PFSK-1 (cell line): ENCODE measurements around the gene AQP12B.

Experiments
- POLR2AphosphoS5 ChIP-seq: IDR thresholded peaks from 2 replicates; pipeline ENCODE4 v1.6.1; 2012; ENCODE audit warnings: low read depth, mild to moderate bottlenecking, control low read depth, low read length, moderate library complexity
- SIN3A ChIP-seq: IDR thresholded peaks from 2 replicates; pipeline ENCODE4 v1.6.1; 2012; ENCODE audit warnings: mild to moderate bottlenecking, low read length, moderate library complexity, borderline replicate concordance; ENCODE audit not compliant: insufficient read depth
- TF ChIP-seq, protein P1 (sequence below), 2 experiments: IDR thresholded peaks; 2 replicates each; pipeline versions ENCODE4 v1.6.1 to v1.8.0; 2011 to 2012; ENCODE audit warnings: low read depth in 2 of 2, low read length in 2 of 2, control low read depth in 1 of 2, inconsistent platforms in 1 of 2, mild to moderate bottlenecking in 1 of 2, moderate library complexity in 1 of 2; ENCODE audit not compliant: insufficient read depth in 1 of 2

DNA sequence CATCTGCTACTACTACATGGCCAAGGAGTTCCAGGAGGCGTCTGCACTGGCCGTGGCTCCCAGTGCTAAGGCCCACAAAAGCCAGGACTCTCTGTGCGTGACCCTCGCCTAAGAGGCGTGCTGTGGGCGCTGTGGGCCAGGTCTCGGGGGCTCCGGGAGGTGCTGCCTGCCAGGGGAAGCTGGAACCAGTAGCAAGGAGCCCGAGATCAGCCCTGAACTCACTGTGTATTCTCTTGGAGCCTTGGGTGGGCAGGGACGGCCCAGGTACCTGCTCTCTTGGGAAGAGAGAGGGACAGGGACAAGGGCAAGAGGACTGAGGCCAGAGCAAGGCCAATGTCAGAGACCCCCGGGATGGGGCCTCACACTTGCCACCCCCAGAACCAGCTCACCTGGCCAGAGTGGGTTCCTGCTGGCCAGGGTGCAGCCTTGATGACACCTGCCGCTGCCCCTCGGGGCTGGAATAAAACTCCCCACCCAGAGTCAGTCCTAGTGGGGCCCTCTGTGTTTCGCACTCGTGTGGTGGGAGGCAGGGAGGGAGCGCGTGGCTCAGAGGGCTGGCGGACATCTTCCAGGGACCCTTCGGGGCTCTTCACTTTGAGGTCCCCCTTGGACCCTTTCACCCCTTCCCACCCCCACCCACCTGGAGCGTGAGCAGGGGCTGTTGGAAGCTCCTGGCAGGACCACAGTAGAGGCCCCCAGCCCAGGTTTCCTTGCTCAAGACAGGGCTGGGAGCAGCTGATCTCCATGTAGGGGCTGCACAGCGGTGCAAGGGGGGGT, 51.7 kb downstream of the AQP12B start:
- TF ChIP-seq SIN3A (no peak), POLR2AphosphoS5 (no peak)
- TF ChIP-seq, protein P1, sequence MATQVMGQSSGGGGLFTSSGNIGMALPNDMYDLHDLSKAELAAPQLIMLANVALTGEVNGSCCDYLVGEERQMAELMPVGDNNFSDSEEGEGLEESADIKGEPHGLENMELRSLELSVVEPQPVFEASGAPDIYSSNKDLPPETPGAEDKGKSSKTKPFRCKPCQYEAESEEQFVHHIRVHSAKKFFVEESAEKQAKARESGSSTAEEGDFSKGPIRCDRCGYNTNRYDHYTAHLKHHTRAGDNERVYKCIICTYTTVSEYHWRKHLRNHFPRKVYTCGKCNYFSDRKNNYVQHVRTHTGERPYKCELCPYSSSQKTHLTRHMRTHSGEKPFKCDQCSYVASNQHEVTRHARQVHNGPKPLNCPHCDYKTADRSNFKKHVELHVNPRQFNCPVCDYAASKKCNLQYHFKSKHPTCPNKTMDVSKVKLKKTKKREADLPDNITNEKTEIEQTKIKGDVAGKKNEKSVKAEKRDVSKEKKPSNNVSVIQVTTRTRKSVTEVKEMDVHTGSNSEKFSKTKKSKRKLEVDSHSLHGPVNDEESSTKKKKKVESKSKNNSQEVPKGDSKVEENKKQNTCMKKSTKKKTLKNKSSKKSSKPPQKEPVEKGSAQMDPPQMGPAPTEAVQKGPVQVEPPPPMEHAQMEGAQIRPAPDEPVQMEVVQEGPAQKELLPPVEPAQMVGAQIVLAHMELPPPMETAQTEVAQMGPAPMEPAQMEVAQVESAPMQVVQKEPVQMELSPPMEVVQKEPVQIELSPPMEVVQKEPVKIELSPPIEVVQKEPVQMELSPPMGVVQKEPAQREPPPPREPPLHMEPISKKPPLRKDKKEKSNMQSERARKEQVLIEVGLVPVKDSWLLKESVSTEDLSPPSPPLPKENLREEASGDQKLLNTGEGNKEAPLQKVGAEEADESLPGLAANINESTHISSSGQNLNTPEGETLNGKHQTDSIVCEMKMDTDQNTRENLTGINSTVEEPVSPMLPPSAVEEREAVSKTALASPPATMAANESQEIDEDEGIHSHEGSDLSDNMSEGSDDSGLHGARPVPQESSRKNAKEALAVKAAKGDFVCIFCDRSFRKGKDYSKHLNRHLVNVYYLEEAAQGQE (IDR thresholded peaks at IDR 0.05; ENCODE audit: insufficient read depth in 1 of 2, low read depth in 2 of 2, low read length in 2 of 2) = no peak
